Psoas muscle (tissue), 8 donors: Measurements from ENCODE around the gene AMBRA1. TPM values are rescaled to one million over a fixed set of nuclear protein-coding genes. Genes with fewer than 3 reads are reported as not detected.

ENCODE experiments used
- ATAC-seq, 4 donors: fragments of 200-7000 bp; cut with Tn5 transposase; one replicate each; pipeline ENCODE4 v1.9.1; 2020; ENCODE audit warnings: moderate library complexity in 3 of 4, mild to moderate bottlenecking in 2 of 4
- DNase-seq, 2 donors: peaks; one replicate each; pipeline ENCODE4 v3.0.0-alpha.2; 2020
- H3K27ac ChIP-seq: fragments of 200-600 bp; one replicate; pipeline ENCODE4 v1.8.0; 2022
- H3K27me3 ChIP-seq, 3 donors: fragments of 200-600 bp in 1 of 3; one replicate each; pipeline versions ENCODE4 v1.6.1 to v1.8.0; 2013 to 2022; ENCODE audit warnings: low read length in 2 of 3, mild to moderate bottlenecking in 2 of 3, moderate library complexity in 1 of 3; ENCODE audit not compliant: insufficient read depth in 3 of 3
- H3K36me3 ChIP-seq, 2 donors: fragments of 200-600 bp in 1 of 2; one replicate each; pipeline versions ENCODE4 v1.6.1 to v1.8.0; 2013 to 2022; ENCODE audit warnings: low read depth in 1 of 2, mild to moderate bottlenecking in 1 of 2, moderate library complexity in 1 of 2; ENCODE audit not compliant: insufficient read depth in 1 of 2
- H3K4me1 ChIP-seq: fragments of 200-600 bp; one replicate; pipeline ENCODE4 v1.8.0; 2022
- H3K4me3 ChIP-seq: fragments of 200-600 bp; one replicate; pipeline ENCODE4 v1.8.0; 2022; ENCODE audit warnings: mild to moderate bottlenecking
- H3K9me3 ChIP-seq: fragments of 200-600 bp; one replicate; pipeline ENCODE4 v1.8.0; 2022
- WGBS, 3 donors: extraction: QIAGEN DNeasy Blood & Tissue Kit; methylation state at CpG; one replicate each; pipeline versions ENCODE4 v1.1.6 to v1.1.7; 2013; 5-methylcytosine and 5-hydroxymethylcytosine counted together
- intact Hi-C, 2 donors: fragments of 100-400 bp; cut with DNase I; formaldehyde crosslinking; loops; one replicate each; pipeline versions ENCODE4 v1.11.0 to v1.14.2; 2022
- polyA plus RNA-seq, 3 donors: library from polyadenylated mRNA; stranded (reverse); fragments of 200-250 nt; gene quantifications; one replicate each; pipeline ENCODE4 v1.2.3, GENCODE V29; 2013
- total RNA-seq, 4 donors: library from RNA; stranded (reverse); fragmentation: NEBNext Ultra II Directional in 2 of 4; extraction: Animal tissue kit (Norgen Biotek cat#: 25700) in 2 of 4; gene quantifications; one replicate each; pipeline versions ENCODE4 v1.2.1 to v1.2.4, GENCODE V29; 2021 to 2023
- TF ChIP-seq, protein P1 (sequence below): fragments of 200-600 bp; IDR thresholded peaks from one replicate; pipeline ENCODE4 v1.8.0; 2022; ENCODE audit warnings: antibody characterized with exemption
- donor health status: healthy with polysubstance abuse.
- donor health status: DM: no; HTN: no; CAD: no; lungs with moderate emphysema.
- donor health status: Bipolar disorder and iron deficiency.
- donor health status: healthy.
- donor health status: DM: yes; HTN: yes; CAD: no.
- donor health status: DM: no; HTN: no; CAD: no.
- donor health status: DM: no; HTN: no; CAD: no.
- donor health status: DM: yes; HTN: yes; CAD: no.

AMBRA1 gene
- total and polyA plus RNA-seq, 7 donors: 5.1 to 23.5 (median 10.8) TPM

DNA sequence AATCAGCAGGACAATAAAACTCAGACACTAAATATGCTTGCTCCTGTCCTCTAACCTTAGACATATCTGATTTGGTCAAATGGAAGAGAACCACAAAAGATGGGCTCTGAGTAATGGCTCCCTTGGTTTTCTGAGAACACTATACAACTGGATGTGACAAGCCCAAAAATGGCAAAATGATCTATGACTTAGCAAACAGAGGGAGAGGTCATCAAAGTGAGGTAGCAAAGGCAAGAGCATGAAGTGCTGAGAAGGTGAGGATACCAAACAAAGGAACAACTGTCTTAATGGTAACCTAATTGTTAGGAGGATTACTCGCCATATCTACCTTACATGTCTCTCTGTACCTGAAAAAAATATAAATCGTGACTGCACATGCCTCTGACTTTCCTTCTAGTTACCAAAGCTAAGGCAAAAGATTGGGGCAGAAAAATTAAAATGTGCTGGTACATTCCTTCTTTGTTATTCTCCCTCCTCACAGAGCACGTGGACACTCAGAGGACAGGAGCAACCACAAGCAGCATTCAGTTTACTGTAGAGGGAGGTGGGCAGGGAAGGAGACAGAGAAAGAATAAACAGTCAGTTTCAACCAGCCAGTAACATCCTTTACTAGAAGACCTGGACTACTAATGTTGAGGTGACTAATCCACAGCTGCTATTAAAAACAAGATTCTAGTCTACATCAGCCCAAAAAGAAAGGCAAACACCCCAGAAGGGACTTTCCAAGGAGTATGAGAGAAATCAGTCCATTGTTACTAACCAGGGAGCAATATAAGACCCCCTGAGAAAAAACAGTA lies 88.8 kb downstream of the AMBRA1 start:
- intact Hi-C loops: no loop called here
- Histone ChIP-seq H3K36me3 (peaks cover 2 to 44% of the 10 kb centered on the region in 2 donors), H3K4me1 (no peaks in the 10 kb centered on the region), H3K9me3 (no peaks in the 10 kb centered on the region), H3K27me3 (no peaks in the 10 kb centered on the region), H3K27ac (no peak overlapping the region), H3K4me3 (no peak overlapping the region)
- TF ChIP-seq, protein P1, sequence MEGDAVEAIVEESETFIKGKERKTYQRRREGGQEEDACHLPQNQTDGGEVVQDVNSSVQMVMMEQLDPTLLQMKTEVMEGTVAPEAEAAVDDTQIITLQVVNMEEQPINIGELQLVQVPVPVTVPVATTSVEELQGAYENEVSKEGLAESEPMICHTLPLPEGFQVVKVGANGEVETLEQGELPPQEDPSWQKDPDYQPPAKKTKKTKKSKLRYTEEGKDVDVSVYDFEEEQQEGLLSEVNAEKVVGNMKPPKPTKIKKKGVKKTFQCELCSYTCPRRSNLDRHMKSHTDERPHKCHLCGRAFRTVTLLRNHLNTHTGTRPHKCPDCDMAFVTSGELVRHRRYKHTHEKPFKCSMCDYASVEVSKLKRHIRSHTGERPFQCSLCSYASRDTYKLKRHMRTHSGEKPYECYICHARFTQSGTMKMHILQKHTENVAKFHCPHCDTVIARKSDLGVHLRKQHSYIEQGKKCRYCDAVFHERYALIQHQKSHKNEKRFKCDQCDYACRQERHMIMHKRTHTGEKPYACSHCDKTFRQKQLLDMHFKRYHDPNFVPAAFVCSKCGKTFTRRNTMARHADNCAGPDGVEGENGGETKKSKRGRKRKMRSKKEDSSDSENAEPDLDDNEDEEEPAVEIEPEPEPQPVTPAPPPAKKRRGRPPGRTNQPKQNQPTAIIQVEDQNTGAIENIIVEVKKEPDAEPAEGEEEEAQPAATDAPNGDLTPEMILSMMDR: no peak
- ATAC-seq: no peak
- 89 to 95% (median 91%) methylated on average over 3 of the region's 3 CpGs for WGBS, 3 donors
- no peak for DNase-seq

DNA sequence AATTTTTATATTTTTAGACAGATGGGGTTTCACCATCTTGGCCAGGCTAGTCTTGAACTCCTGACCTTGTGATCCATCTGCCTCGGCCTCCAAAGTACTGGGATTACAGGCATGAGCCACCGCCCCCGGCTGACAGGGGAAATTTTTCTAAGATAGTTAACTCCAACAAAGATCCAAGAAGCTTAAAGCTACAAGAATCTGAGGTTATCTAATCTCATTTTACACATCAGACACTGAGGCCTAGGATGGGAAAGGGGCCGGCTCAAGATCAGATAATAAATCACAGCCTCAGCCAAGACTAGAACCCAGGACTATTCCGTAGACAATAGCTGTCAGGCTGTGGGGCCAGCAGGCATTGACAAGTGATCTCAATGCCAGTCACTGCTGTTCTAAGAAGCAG lies 94.0 kb downstream of the AMBRA1 start:
- intact Hi-C loops: no loop called here
- ATAC-seq: no peak

DNA sequence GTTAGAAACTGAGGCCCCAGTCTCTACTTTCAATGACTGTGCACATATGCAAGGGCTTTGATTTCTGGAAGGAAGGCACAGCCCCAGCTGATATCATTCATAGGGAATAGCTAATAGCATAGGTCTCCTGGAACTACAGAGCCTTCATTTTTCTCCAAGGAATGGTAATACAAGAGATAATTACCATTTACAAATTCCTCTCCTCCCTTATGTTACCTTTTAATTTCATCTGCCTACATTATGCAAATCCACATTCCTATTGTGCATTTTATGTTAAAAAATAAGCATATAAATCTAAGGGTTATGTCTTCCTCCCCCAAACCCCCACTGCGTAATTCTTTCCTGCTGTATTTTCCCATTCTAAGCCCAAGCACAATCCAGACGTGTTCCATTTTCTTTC lies 94.9 kb downstream of the AMBRA1 start:
- no peaks in the 10 kb centered on the region for H3K9me3 ChIP-seq
- H3K36me3 ChIP-seq: peaks cover 2 to 11% of the 10 kb centered on the region in 2 donors
- H3K27ac ChIP-seq: no peak overlapping the region
- ATAC-seq: no peak
- WGBS, 3 donors: 95 to 98% (median 96%) methylated on average over 2 of the region's 2 CpGs
- TF ChIP-seq, protein P1: no peak
- peaks cover 6% of the 10 kb centered on the region for H3K4me1 ChIP-seq
- no peak for DNase-seq
- intact Hi-C loops: no loop called here
- no peaks in the 10 kb centered on the region for H3K27me3 ChIP-seq
- H3K4me3 ChIP-seq: no peak overlapping the region

More for the DNA sequence above, 94.0 kb downstream of the AMBRA1 start:
- Histone ChIP-seq H3K9me3 (no peaks in the 10 kb centered on the region), H3K27ac (no peak overlapping the region), H3K27me3 (no peaks in the 10 kb centered on the region), H3K4me3 (no peak overlapping the region), H3K36me3 (peaks cover 2 to 19% of the 10 kb centered on the region in 2 donors), H3K4me1 (peaks cover 6% of the 10 kb centered on the region)
- TF ChIP-seq, protein P1: no peak
- DNase-seq: no peak
- WGBS, 3 donors: 65 to 93% (median 86%) methylated on average over 5 of the region's 5 CpGs

DNA sequence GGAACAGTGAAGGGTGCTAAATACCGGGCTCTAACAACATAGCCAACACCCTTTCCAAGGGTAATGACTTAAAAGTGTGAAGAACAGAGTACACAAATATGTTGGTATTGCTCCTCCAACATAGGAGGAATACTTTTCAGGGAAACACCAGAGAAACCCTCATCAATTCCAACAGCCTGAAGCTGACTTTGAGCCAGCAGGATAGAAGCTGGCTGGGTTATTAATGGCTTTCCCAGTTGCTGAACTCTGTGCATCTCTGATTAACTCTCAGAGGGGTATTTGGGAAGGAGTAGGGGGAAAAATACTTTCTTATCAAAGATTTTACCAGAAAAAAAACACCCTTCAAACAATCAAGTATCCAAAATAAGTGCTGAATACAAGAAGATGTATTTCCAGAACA lies 95.6 kb downstream of the AMBRA1 start:
- no peak for DNase-seq
- WGBS, 3 donors: 50 to 56% (median 53%) methylated on average over 1 of the region's 1 CpG
- no peak for ATAC-seq
- Histone ChIP-seq H3K36me3 (peaks cover 2 to 14% of the 10 kb centered on the region in 2 donors), H3K4me3 (no peak overlapping the region), H3K9me3 (no peaks in the 10 kb centered on the region), H3K4me1 (peaks cover 6% of the 10 kb centered on the region), H3K27me3 (no peaks in the 10 kb centered on the region), H3K27ac (no peak overlapping the region)
- intact Hi-C loops: no loop called here
- TF ChIP-seq, protein P1: no peak
